Neuronal stem cell (in vitro differentiated cells): Measurements from ENCODE around the gene CBFA2T2.

ENCODE experiments used
- DNase-seq: peaks from one replicate; pipeline ENCODE4 v3.0.0-alpha.2; 2013; ENCODE audit warnings: low spot score
- H2AFZ ChIP-seq: one replicate; pipeline ENCODE4 v1.6.1; 2013; ENCODE audit warnings: mild to moderate bottlenecking, low read length, inconsistent platforms
- H2AK5ac ChIP-seq: 2 replicates; pipeline ENCODE4 v1.6.1; 2013; ENCODE audit warnings: low read depth, mild to moderate bottlenecking, inconsistent platforms, low read length, moderate library complexity, mixed read lengths
- H2BK120ac ChIP-seq: 2 replicates; pipeline ENCODE4 v1.6.1; 2013; ENCODE audit warnings: low read depth, mild to moderate bottlenecking, inconsistent platforms, low read length, moderate library complexity, mixed read lengths
- H2BK12ac ChIP-seq: one replicate; pipeline ENCODE4 v1.6.1; 2013; ENCODE audit warnings: low read length, inconsistent platforms
- H2BK15ac ChIP-seq: 2 replicates; pipeline ENCODE4 v1.6.1; 2013; ENCODE audit warnings: mild to moderate bottlenecking, low read length, inconsistent platforms, mixed read lengths
- H2BK5ac ChIP-seq: one replicate; pipeline ENCODE4 v1.6.1; 2013; ENCODE audit warnings: inconsistent platforms, mild to moderate bottlenecking, low read length, moderate library complexity
- H3K14ac ChIP-seq: one replicate; pipeline ENCODE4 v1.6.1; 2013; ENCODE audit warnings: low read length, inconsistent platforms
- H3K18ac ChIP-seq: 2 replicates; pipeline ENCODE4 v1.6.1; 2013; ENCODE audit warnings: low read length, inconsistent platforms
- H3K23ac ChIP-seq: 2 replicates; pipeline ENCODE4 v1.6.1; 2013; ENCODE audit warnings: low read depth, mild to moderate bottlenecking, mixed read lengths, low read length, inconsistent platforms; ENCODE audit not compliant: poor library complexity
- H3K27ac ChIP-seq: replicated peaks from 3 replicates; pipeline ENCODE4 v1.5.1; 2013; ENCODE audit warnings: low read length, inconsistent platforms
- H3K27me3 ChIP-seq, 3 experiments: 2 replicates each; pipeline ENCODE4 v1.6.1; 2013; ENCODE audit warnings: low read length in 3 of 3, mild to moderate bottlenecking in 2 of 3, inconsistent platforms in 1 of 3, low read depth in 1 of 3, mixed read lengths in 1 of 3, moderate library complexity in 1 of 3; ENCODE audit not compliant: control insufficient read depth in 3 of 3, insufficient read depth in 3 of 3
- H3K36me3 ChIP-seq, 2 donors: replicated peaks in 1 of 2; 2 replicates each; pipeline ENCODE4 v1.6.1; 2013; ENCODE audit warnings: low read length in 2 of 2; ENCODE audit not compliant: control insufficient read depth in 2 of 2, insufficient read depth in 2 of 2
- H3K4ac ChIP-seq: 2 replicates; pipeline ENCODE4 v1.6.1; 2013; ENCODE audit warnings: inconsistent platforms, mild to moderate bottlenecking, low read length, moderate library complexity
- H3K4me1 ChIP-seq, 2 donors: 1 replicate in 1 of 2; 2 replicates in 1 of 2; pipeline ENCODE4 v1.6.1; 2013; ENCODE audit warnings: low read length in 2 of 2, low read depth in 1 of 2; ENCODE audit not compliant: control insufficient read depth in 2 of 2, insufficient read depth in 1 of 2
- H3K4me2 ChIP-seq: one replicate; pipeline ENCODE4 v1.6.1; 2013; ENCODE audit warnings: mild to moderate bottlenecking, low read length, inconsistent platforms; ENCODE audit not compliant: insufficient read depth, poor library complexity, severe bottlenecking
- H3K4me3 ChIP-seq, 2 donors: 2 replicates each; pipeline ENCODE4 v1.5.1; 2013; ENCODE audit warnings: low read length in 2 of 2, mild to moderate bottlenecking in 2 of 2, inconsistent platforms in 1 of 2, moderate library complexity in 1 of 2
- H3K79me1 ChIP-seq: one replicate; pipeline ENCODE4 v1.6.1; 2013; ENCODE audit warnings: low read depth, mild to moderate bottlenecking, inconsistent platforms, low read length, moderate library complexity
- H3K9ac ChIP-seq: one replicate; pipeline ENCODE4 v1.6.1; 2013; ENCODE audit warnings: mild to moderate bottlenecking, low read depth, low read length, inconsistent platforms; ENCODE audit not compliant: poor library complexity
- H3K9me3 ChIP-seq, 2 donors: replicated peaks in 1 of 2; 2 replicates each; pipeline versions ENCODE3 to v1.6.1; 2013; ENCODE audit warnings: low read length in 2 of 2, mild to moderate bottlenecking in 2 of 2, inconsistent platforms in 1 of 2, low read depth in 1 of 2, mixed read lengths in 1 of 2, moderate library complexity in 1 of 2; ENCODE audit not compliant: control insufficient read depth in 2 of 2, insufficient read depth in 1 of 2
- H4K8ac ChIP-seq: one replicate; pipeline ENCODE4 v1.6.1; 2013; ENCODE audit warnings: low read depth, mild to moderate bottlenecking, inconsistent platforms, low read length, moderate library complexity
- H4K91ac ChIP-seq: one replicate; pipeline ENCODE4 v1.6.1; 2013; ENCODE audit warnings: low read length, low read depth, mild to moderate bottlenecking, inconsistent platforms; ENCODE audit not compliant: poor library complexity
- WGBS, 2 donors: extraction: QIAGEN DNeasy Blood & Tissue Kit; methylation state at CpG; one replicate each; pipeline ENCODE4 v1.1.7; 2013; ENCODE audit warnings: missing lambda C conversion rate in 2 of 2, mixed read lengths in 1 of 2; ENCODE audit not compliant: insufficient read length in 2 of 2, insufficient replicate concordance in 1 of 2; ENCODE audit errors: extremely low coverage in 2 of 2; 5-methylcytosine and 5-hydroxymethylcytosine counted together

Gene CBFA2T2

DNA sequence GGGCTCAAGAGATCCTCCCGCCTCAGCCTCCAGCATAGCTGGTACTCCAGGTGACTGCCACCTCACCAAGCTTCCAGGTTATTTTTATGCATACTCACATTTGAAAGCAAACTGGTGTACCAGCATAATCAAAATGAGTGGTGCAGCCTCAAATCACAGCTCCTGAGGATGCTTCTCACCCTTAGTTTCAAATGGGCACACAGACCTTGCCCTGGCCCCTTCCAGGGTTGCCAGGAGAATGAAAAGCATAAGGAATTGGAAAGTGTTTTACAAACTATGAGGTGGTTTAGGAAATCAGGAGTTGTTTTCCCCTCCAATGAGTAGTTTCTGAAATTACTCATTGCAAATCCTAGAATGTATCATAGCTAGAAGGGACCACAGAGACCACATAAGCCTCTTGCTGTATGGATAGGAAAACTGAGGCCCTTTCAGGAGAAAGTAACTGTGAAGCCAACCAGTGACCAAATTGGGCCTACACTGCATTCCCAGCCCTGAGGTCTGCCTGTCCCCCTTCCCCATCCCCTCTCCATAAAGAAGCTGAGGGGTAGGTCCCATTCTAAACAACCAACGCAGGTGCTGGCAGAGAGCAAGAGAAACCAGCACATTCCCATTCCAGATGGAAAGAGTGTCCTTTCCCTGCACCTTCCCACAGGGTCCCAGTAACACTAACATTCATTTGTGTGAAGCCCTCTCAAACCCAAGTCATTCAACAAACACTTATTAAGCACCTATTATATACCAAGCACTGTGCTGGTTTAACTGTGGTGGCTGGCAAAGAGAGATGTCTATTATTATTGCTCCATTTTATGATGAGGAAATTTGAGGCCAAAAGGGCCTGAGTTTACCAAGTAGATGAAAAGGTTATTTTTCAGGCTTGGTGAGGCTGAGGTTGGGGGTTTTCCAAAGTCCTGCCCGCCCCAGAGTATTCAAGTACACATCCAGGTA is 198.4 kb downstream of the CBFA2T2 start:
- H2BK15ac ChIP-seq: no peak overlapping the region
- no CpG with 5 or more reads among the region's 3 CpGs for WGBS, 2 donors
- H2BK12ac ChIP-seq: no peak overlapping the region
- DNase-seq: no peak
- H2BK120ac ChIP-seq: no peak overlapping the region
- no peak overlapping the region for H3K4me3 ChIP-seq
- H3K4ac ChIP-seq: no peak overlapping the region
- H3K9me3 ChIP-seq: no peaks in the 10 kb centered on the region
- no peak overlapping the region for H2BK5ac ChIP-seq
- no peak overlapping the region for H3K18ac ChIP-seq
- H3K4me2 ChIP-seq: no peak overlapping the region
- peaks cover 0 to 12% (median 0%) of the 10 kb centered on the region in 3 experiments for H3K27me3 ChIP-seq
- peaks cover 2% of the 10 kb centered on the region for H3K79me1 ChIP-seq
- H3K4me1 ChIP-seq: peaks cover 13 to 18% of the 10 kb centered on the region in 2 donors
- H2AK5ac ChIP-seq: no peak overlapping the region
- no peak overlapping the region for H2AFZ ChIP-seq
- no peak overlapping the region for H3K23ac ChIP-seq
- no peak overlapping the region for H3K9ac ChIP-seq
- no peak overlapping the region for H4K8ac ChIP-seq
- no peak overlapping the region for H3K27ac ChIP-seq
- no peak overlapping the region for H4K91ac ChIP-seq
- H3K36me3 ChIP-seq: peaks cover 0 to 8% of the 10 kb centered on the region in 2 donors
- H3K14ac ChIP-seq: no peak overlapping the region

- Histone ChIP-seq H3K4me3 (no peak overlapping the region), H3K4me2 (no peak overlapping the region), H2BK12ac (no peak overlapping the region), H3K14ac (no peak overlapping the region), H2AFZ (no peak overlapping the region), H2BK15ac (no peak overlapping the region), H3K79me1 (peaks cover 2% of the 10 kb centered on the region), H4K91ac (no peak overlapping the region), H3K27me3 (peaks cover 0 to 12% (median 0%) of the 10 kb centered on the region in 3 experiments), H3K4ac (no peak overlapping the region), H3K23ac (no peak overlapping the region), H3K9me3 (no peaks in the 10 kb centered on the region), H2BK5ac (no peak overlapping the region), H3K36me3 (peaks cover 0 to 5% of the 10 kb centered on the region in 2 donors), H3K4me1 (peaks cover 19 to 25% of the 10 kb centered on the region in 2 donors), H3K9ac (no peak overlapping the region), H3K18ac (no peak overlapping the region), H4K8ac (no peak overlapping the region), H2BK120ac (no peak overlapping the region), H2AK5ac (no peak overlapping the region), H3K27ac (no peak overlapping the region)
- DNase-seq: no peak
- WGBS, 2 donors: no CpG with 5 or more reads among the region's 3 CpGs
Observed at GRCh38 chr20:33688938-33689424, 199.1 kb downstream of the CBFA2T2 start.

DNA sequence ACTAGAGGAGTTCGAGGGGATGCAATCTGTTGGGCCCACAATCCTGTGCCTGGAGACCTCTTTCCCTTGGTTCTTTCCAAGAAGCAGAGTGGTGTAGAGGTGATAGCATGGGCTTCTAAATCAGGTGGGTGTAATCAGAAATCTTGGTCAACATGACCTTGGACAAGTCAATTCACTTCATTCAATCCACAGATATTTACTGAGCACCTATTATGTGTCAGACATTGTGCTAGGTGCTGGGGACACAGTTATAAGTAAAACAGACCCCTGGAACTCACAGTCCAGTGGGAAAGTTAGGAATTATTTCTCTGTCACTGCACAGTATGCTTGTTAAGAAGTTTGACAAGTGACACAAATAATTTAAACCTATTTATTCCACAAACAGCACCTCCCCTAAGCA is 199.6 kb downstream of the CBFA2T2 start:
- DNase-seq: no peak
- Histone ChIP-seq H3K4me2 (no peak overlapping the region), H3K4me3 (no peak overlapping the region), H3K18ac (no peak overlapping the region), H3K9me3 (no peaks in the 10 kb centered on the region), H2BK15ac (no peak overlapping the region), H4K8ac (no peak overlapping the region), H2BK120ac (no peak overlapping the region), H2AK5ac (no peak overlapping the region), H2AFZ (no peak overlapping the region), H3K23ac (no peak overlapping the region), H3K14ac (no peak overlapping the region), H4K91ac (no peak overlapping the region), H3K4ac (no peak overlapping the region), H3K27me3 (peaks cover 0 to 12% (median 0%) of the 10 kb centered on the region in 3 experiments), H3K9ac (no peak overlapping the region), H2BK12ac (no peak overlapping the region), H3K36me3 (peaks cover 0 to 2% of the 10 kb centered on the region in 2 donors), H3K27ac (no peak overlapping the region), H2BK5ac (no peak overlapping the region), H3K4me1 (peaks cover 22 to 29% of the 10 kb centered on the region in 2 donors), H3K79me1 (no peaks in the 10 kb centered on the region)
- WGBS, 2 donors: no CpG with 5 or more reads among the region's 1 CpG

GRCh38 chr20:33689973-33690372 is 200.1 kb downstream of the CBFA2T2 start:
- no peak overlapping the region for H3K27ac ChIP-seq

More at GRCh38 chr20:33689973-33690372, 200.1 kb downstream of the CBFA2T2 start:
- H3K9ac ChIP-seq: no peak overlapping the region
- H3K9me3 ChIP-seq: no peaks in the 10 kb centered on the region
- H3K4me3 ChIP-seq: no peak overlapping the region
- DNase-seq: no peak
- no peak overlapping the region for H2BK120ac ChIP-seq
- no peaks in the 10 kb centered on the region for H3K36me3 ChIP-seq
- no peak overlapping the region for H3K18ac ChIP-seq
- no peaks in the 10 kb centered on the region for H3K79me1 ChIP-seq
- no peak overlapping the region for H4K8ac ChIP-seq
- no peak overlapping the region for H2BK5ac ChIP-seq
- peaks cover 21 to 26% of the 10 kb centered on the region in 2 donors for H3K4me1 ChIP-seq
- no peak overlapping the region for H2BK12ac ChIP-seq
- H2AFZ ChIP-seq: peak overlapping the region; percentile 27
- H3K4me2 ChIP-seq: no peak overlapping the region
- WGBS, 2 donors: no CpG with 5 or more reads among the region's 4 CpGs
- peaks cover 0 to 12% (median 0%) of the 10 kb centered on the region in 3 experiments for H3K27me3 ChIP-seq
- H4K91ac ChIP-seq: no peak overlapping the region
- H3K23ac ChIP-seq: no peak overlapping the region
- no peak overlapping the region for H2AK5ac ChIP-seq
- H2BK15ac ChIP-seq: no peak overlapping the region
- no peak overlapping the region for H3K14ac ChIP-seq
- no peak overlapping the region for H3K4ac ChIP-seq
